ENCODE data around the gene HSD17B12.
"Not testable (repeated sequence)": the region's sequence is repeated elsewhere in the genome, so short reads cannot be mapped to it uniquely, and the experiment has no call there.

Gene HSD17B12

DNA sequence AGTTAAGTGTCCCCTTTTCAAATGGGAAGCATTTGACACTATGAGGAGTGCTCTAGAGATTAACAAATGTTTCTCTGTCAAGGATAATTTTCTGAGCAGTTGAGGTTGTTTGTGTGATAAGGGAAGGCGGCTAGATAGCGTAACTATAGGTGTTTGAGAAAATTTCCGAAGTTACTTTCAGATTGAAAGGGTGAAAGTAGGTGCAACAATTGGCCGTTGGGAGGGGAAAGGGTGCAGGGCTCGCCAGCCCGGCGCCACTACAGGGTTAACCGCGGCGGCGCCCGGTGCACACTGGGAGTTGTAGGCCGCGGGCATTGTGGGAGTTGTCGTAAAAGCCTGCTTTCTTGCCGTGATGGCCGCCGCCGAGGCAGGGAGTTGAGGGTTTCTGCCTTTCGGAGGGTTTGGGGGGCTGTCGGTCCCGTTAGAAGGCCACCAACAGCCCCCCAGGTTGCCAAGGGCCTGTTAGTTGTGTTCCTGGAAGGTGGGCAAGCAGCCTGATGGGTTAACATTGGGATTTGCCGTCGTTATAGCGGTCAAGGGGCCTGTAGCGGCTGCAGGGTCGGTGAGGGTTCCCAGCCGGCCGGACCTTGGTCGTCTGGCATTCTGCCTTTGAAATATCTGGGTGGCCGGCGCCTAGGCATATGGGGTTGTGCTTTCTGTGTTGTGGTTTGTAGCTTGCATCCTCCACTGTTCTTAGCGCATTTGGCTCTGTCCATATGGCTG is 36.5 kb upstream of the HSD17B12 start:
- DNase-seq (ENCODE audit: low read depth): peak; percentile 83
- no peak for TF ChIP-seq CTCF (conservative IDR thresholded peaks at IDR 0.05; ENCODE audit: low read length)
- peak overlapping the region; percentile 77 for H3K4me3 ChIP-seq (ENCODE audit: low read length)

GRCh38 chr11:43644621-43645299 is 35.8 kb upstream of the HSD17B12 start:
- H3K4me3 ChIP-seq (ENCODE audit: low read length): peak overlapping the region; percentile 77
- TF ChIP-seq CTCF (conservative IDR thresholded peaks at IDR 0.05; ENCODE audit: low read length): no peak
- peak; percentile 38 for DNase-seq (ENCODE audit: low read depth)

DNA sequence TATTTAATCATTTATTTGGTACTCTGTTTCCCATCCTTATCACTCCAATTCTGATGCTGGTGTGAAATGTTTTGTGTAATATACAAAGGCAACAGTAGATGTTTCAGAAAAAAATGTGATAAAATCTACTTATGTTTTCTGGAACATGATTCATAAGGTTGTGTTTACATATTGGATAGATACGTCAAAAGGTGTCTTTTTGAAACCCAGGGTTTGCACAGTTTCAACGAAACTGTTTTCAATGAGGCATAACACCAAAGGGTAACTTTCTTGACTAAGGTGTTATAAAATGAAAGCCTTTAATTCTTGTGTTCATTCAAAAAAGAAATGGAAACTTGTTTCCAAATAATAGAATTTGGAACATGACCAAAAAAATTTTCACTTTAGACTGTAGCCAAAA is 33.8 kb upstream of the HSD17B12 start:
- H3K4me3 ChIP-seq (ENCODE audit: low read length): no peak overlapping the region
- no peak for TF ChIP-seq CTCF (conservative IDR thresholded peaks at IDR 0.05; ENCODE audit: low read length)
- DNase-seq (ENCODE audit: low read depth): no peak

DNA sequence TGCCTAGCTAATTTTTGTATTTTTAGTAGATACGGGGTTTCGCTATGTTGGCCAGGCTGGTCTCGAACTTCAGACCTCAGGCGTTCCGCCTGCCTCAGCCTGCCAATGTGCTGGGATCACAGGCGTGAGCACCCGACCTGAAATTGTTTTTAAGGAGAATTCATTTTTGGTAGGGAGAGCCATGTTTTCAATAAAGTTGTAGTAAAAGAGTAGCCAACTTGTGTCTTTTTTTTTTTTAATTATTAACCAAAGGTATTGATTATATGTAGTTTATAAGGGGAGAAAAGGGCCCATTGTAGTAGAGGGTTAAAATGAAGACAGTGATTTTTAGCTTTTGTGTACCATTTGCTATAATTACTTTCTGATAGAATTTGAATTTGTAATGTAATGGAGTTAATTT is 31.6 kb upstream of the HSD17B12 start:
- DNase-seq (ENCODE audit: low read depth): no peak
- TF ChIP-seq CTCF (conservative IDR thresholded peaks at IDR 0.05; ENCODE audit: low read length): no peak
- H3K4me3 ChIP-seq (ENCODE audit: low read length): no peak overlapping the region

GRCh38 chr11:43649501-43649900 is 31.0 kb upstream of the HSD17B12 start:
- H3K4me3 ChIP-seq (ENCODE audit: low read length): no peak overlapping the region
- no peak for DNase-seq (ENCODE audit: low read depth)
- no peak for TF ChIP-seq CTCF (conservative IDR thresholded peaks at IDR 0.05; ENCODE audit: low read length)

- no peak for TF ChIP-seq CTCF (conservative IDR thresholded peaks at IDR 0.05; ENCODE audit: low read length)
- no peak for DNase-seq (ENCODE audit: low read depth)
- H3K4me3 ChIP-seq (ENCODE audit: low read length): no peak overlapping the region
Observed at GRCh38 chr11:43649921-43650320, 30.6 kb upstream of the HSD17B12 start.

DNA sequence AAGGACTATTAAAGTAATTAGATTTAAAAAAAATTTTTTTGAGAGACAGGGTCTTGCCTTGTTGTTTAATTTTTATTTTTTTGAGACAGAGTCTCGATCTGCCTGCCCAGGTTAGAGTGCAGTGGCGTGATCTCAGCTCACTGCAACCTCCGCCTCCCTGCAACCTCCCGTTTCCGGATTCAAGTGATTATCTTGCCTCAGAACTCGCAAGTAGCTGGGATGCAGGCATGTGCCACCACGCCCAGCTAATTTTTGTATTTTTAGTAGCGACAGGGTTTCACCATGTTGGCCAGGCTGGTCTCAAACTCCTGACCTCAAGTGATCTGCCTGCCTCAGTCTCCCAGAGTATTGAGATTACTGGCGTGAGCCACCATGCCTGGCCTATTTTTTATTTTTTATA is 17.5 kb upstream of the HSD17B12 start:
- DNase-seq (ENCODE audit: low read depth); H3K4me3 ChIP-seq (ENCODE audit: low read length): not testable (repeated sequence)
